Muscle layer of colon (tissue), 2 donors: ENCODE results near the gene FGF22.
"Not testable (repeated sequence)": the region's sequence is repeated elsewhere in the genome, so short reads cannot be mapped to it uniquely, and the experiment has no call there.

Source experiments
- H3K27ac ChIP-seq: one replicate; pipeline ENCODE4 v1.7.0; 2013; ENCODE audit warnings: low read depth, mild to moderate bottlenecking, low read length, moderate library complexity
- H3K27me3 ChIP-seq, 2 donors: one replicate each; pipeline ENCODE4 v1.7.0; 2013; ENCODE audit warnings: low read length in 2 of 2, mild to moderate bottlenecking in 2 of 2; ENCODE audit not compliant: insufficient read depth in 2 of 2, control insufficient read depth in 1 of 2
- H3K36me3 ChIP-seq: one replicate; pipeline ENCODE4 v1.7.0; 2013; ENCODE audit warnings: mild to moderate bottlenecking, low read length; ENCODE audit not compliant: insufficient read depth
- H3K4me1 ChIP-seq: one replicate; pipeline ENCODE4 v1.7.0; 2013; ENCODE audit warnings: mild to moderate bottlenecking, low read length; ENCODE audit not compliant: insufficient read depth
- H3K4me3 ChIP-seq, 2 donors: one replicate each; pipeline ENCODE4 v1.7.0; 2013; ENCODE audit warnings: low read length in 2 of 2, low read depth in 1 of 2, mild to moderate bottlenecking in 1 of 2, moderate library complexity in 1 of 2
- H3K9ac ChIP-seq: one replicate; pipeline ENCODE4 v1.7.0; 2013; ENCODE audit warnings: low read length
- H3K9me3 ChIP-seq: one replicate; pipeline ENCODE4 v1.7.0; 2013; ENCODE audit warnings: mild to moderate bottlenecking, low read length
- donor health status: abdominal sarcoma.
- donor health status: Adenocarcinoma of cecum.

FGF22 gene

DNA sequence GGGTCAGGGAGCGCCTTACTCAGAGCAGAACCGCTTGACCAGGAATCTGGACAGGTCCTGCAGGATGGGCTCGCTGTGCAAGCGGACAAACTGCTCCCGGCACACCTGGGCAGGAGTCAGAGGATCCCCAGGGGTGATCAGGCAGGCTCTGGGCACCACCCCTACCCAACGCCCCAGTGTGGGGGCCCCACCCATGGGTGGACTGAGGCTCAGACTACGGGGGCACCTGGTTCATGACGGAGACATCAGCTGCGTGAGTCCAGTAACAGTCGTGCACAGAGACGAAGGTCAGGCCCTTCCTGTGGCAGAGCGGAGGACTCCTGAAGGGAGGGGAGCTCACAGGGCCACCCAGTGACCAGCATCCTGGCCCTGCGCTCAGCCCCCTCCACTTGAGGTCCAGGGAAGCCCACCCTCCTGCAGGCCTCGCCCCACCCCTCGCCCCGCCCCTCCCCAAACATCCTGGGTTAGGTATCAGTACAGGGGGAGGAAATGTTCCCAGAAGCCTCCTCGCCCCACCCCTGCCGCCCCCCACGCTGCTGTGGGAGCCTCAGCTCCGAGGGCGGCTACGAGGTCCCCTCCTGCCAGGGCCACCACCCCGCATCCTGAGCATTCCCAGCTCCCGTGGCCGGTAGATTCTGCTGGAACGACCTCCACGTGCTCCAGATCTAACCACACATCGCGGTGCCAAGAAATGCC lies 22.0 kb upstream of the FGF22 start:
- Histone ChIP-seq H3K36me3 (peaks cover 7% of the 10 kb centered on the region), H3K4me3 (no peak overlapping the region), H3K9ac (no peak overlapping the region), H3K27me3 (peaks cover 0 to 30% of the 10 kb centered on the region in 2 donors), H3K9me3 (no peaks in the 10 kb centered on the region), H3K4me1 (no peaks in the 10 kb centered on the region), H3K27ac (no peak overlapping the region)

GRCh38 chr19:618247-618619 lies 21.4 kb upstream of the FGF22 start:
- Histone ChIP-seq H3K4me1 (no peaks in the 10 kb centered on the region), H3K27ac (no peak overlapping the region), H3K9me3 (no peaks in the 10 kb centered on the region), H3K9ac (no peak overlapping the region), H3K27me3 (peaks cover 0 to 30% of the 10 kb centered on the region in 2 donors), H3K36me3 (peaks cover 7% of the 10 kb centered on the region), H3K4me3 (no peak overlapping the region)

DNA sequence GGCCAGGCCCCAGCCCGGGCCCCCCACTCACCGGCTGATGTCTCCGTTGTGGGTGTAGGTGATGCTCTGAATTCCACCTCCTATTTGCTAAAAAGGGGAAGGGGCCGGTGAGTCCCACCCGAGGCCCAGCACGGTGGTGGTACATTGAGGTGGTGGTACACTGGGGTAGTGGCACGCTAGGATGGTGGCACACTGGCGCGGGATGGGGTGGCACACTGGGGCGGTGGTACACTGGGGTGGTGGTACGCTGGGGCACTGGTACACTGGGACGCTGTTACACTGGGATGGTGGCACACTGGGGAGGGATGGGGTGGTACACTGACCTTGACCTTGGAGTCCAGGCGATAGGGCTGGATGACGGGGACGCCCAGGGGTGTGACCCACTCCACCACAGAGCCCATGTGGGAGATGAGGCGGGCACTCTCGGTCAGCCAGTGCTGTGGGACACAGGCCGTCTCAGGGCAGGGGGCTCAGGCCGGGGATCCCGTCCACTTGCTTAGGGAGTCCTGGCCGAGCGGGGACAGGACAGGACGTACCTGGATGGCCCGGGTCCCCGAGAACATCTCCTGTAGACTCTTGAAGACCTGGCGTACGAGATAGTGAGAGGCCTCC lies 20.9 kb upstream of the FGF22 start:
- Histone ChIP-seq H3K36me3 (peaks cover 7% of the 10 kb centered on the region), H3K9ac (no peak overlapping the region), H3K27ac (no peak overlapping the region), H3K27me3 (peaks cover 0 to 28% of the 10 kb centered on the region in 2 donors), H3K4me1 (no peaks in the 10 kb centered on the region), H3K9me3 (no peaks in the 10 kb centered on the region), H3K4me3 (no peak overlapping the region)

DNA sequence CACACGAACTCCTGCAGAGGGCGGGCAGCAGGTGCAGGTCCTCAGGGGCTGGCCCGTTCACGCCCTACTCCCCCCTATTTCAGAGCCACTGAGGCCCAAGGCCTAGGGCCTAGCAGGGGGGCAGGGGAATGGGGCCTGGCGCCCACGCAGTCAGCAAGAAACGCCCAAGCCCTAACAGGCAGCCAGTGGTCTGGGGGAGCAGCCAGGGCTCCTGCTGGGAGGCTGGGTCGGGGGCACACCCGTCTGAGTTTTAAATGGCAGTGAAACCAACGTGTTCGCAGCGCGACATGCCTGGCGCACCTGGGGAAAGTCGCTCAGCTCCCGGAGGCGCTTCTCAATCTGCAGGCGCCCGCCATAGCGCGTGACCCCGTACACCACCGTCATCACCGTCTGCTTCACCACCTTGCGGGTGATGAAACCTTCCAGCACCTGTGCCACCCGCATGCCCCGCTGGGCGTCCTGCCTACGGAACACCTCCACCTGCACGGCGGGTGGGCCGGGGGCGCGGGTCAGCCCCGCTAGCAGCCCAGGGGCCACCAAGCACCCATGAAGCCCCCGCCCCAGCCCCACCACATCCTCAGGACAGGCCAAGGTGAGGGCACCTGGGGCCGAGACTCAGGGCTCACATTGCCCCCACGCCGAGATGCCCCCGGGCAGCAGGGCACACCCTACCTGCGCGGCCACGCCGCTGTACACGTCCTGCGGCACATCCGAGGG lies 20.2 kb upstream of the FGF22 start:
- H3K9ac ChIP-seq = no peak overlapping the region
- no peaks in the 10 kb centered on the region for H3K9me3 ChIP-seq
- no peak overlapping the region for H3K27ac ChIP-seq
- H3K4me3 ChIP-seq = no peak overlapping the region
- peaks cover 0 to 22% of the 10 kb centered on the region in 2 donors for H3K27me3 ChIP-seq
- no peaks in the 10 kb centered on the region for H3K4me1 ChIP-seq
- peaks cover 7% of the 10 kb centered on the region for H3K36me3 ChIP-seq

GRCh38 chr19:620166-620862 lies 19.4 kb upstream of the FGF22 start:
- Histone ChIP-seq H3K27ac (no peak overlapping the region), H3K9ac (no peak overlapping the region), H3K4me1 (no peaks in the 10 kb centered on the region), H3K9me3 (no peaks in the 10 kb centered on the region), H3K36me3 (peaks cover 10% of the 10 kb centered on the region), H3K27me3 (peaks cover 0 to 17% of the 10 kb centered on the region in 2 donors), H3K4me3 (no peak overlapping the region)

DNA sequence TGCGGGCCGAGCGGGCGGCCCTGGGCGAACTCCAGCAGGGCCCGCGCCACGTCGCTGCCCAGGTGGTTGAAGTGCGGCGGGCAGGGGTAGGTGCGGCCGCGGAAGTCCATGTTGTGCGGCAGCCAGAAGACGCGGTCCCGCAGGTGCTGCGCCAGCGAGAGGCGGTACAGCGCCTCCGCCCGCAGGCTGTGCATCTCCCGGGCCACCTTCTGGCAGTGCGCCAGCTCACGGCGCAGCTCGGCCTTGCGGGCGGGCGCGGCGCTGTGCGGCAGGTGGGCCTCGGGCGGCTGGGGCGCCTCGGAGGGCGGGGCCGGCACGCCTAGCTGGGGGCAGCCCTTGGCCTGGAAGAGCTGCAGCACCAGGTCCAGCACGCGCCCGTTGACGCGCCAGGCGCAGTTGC lies 18.5 kb upstream of the FGF22 start:
- H3K9ac ChIP-seq, H3K27ac ChIP-seq, H3K9me3 ChIP-seq, H3K4me3 ChIP-seq, H3K4me1 ChIP-seq: not testable (repeated sequence)
- Histone ChIP-seq H3K27me3 (peaks cover 0 to 17% of the 10 kb centered on the region in 2 donors), H3K36me3 (peaks cover 13% of the 10 kb centered on the region)

GRCh38 chr19:621819-622218 lies 17.9 kb upstream of the FGF22 start:
- Histone ChIP-seq H3K36me3 (peaks cover 13% of the 10 kb centered on the region), H3K27me3 (peaks cover 0 to 14% of the 10 kb centered on the region in 2 donors), H3K9me3 (no peaks in the 10 kb centered on the region), H3K27ac (no peak overlapping the region), H3K4me3 (no peak overlapping the region), H3K4me1 (no peaks in the 10 kb centered on the region), H3K9ac (no peak overlapping the region)

GRCh38 chr19:622666-623065 lies 17.0 kb upstream of the FGF22 start:
- Histone ChIP-seq H3K27me3 (peaks cover 0 to 5% of the 10 kb centered on the region in 2 donors), H3K9ac (no peak overlapping the region), H3K27ac (no peak overlapping the region), H3K4me1 (no peaks in the 10 kb centered on the region), H3K9me3 (no peaks in the 10 kb centered on the region), H3K4me3 (no peak overlapping the region), H3K36me3 (peaks cover 13% of the 10 kb centered on the region)

GRCh38 chr19:623175-623916 lies 16.3 kb upstream of the FGF22 start:
- H3K4me3 ChIP-seq = no peak overlapping the region
- H3K36me3 ChIP-seq = peaks cover 13% of the 10 kb centered on the region
- H3K27ac ChIP-seq = no peak overlapping the region
- H3K9ac ChIP-seq = no peak overlapping the region
- H3K4me1 ChIP-seq = no peaks in the 10 kb centered on the region
- no peaks in the 10 kb centered on the region for H3K9me3 ChIP-seq
- H3K27me3 ChIP-seq = peaks cover 0 to 1% of the 10 kb centered on the region in 2 donors

DNA sequence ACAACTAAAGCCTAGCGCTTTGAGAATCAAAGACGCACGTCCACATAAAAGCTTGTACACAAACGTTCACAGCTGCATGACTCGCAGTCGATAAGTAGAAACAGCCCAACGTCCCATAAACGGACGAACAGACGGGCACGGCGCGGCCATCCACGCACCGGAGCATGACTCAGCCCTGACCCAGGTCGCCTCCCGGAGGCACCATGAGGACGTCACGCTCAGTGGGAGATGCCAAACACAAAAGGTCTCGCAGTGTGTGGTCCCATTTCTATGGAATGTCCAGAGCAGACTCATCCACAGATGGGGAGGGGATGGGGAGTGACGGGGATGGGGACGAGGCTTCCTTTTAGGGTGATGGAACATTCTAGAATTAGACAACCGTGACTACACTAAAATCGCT lies 15.7 kb upstream of the FGF22 start:
- no peak overlapping the region for H3K9ac ChIP-seq
- H3K4me1 ChIP-seq = no peaks in the 10 kb centered on the region
- H3K4me3 ChIP-seq = no peak overlapping the region
- H3K9me3 ChIP-seq = no peaks in the 10 kb centered on the region
- no peaks in the 10 kb centered on the region for H3K27me3 ChIP-seq
- peaks cover 13% of the 10 kb centered on the region for H3K36me3 ChIP-seq
- H3K27ac ChIP-seq = no peak overlapping the region
